GM20431 (cell line): ENCODE measurements around the gene DYNLL1.

Source experiments
- in situ Hi-C: fragments of 300-500 bp; cut with MseI, MboI; formaldehyde crosslinking; loops from one replicate; pipeline ENCODE4 v1.15.0; 2020; ENCODE audit warnings: low sequenced_read_pairs; ENCODE audit not compliant: unreplicated experiment

DYNLL1 gene

GRCh38 chr12:120542166-120542565, 46.3 kb downstream of the DYNLL1 start:
- in situ Hi-C loops, result no loop called here

GRCh38 chr12:120544691-120545090, 48.8 kb downstream of the DYNLL1 start:
- in situ Hi-C loops, result no loop called here

- in situ Hi-C loops, result no loop called here
Measured at GRCh38 chr12:120546050-120546386, 50.1 kb downstream of the DYNLL1 start.
